Measurements from ENCODE around the gene TNS4.
A peak's percentile ranks its signal among the peaks of the same experiment; 100 is the strongest.

The TNS4 gene

GRCh38 chr17:40535438-40535837 is 34.0 kb upstream of the TNS4 start:
- no peak for DNase-seq (ENCODE audit: low read depth in 2 of 2)

GRCh38 chr17:40534371-40535189 is 33.2 kb upstream of the TNS4 start:
- no peak for DNase-seq (ENCODE audit: low read depth in 2 of 2)

GRCh38 chr17:40533896-40534295 is 32.5 kb upstream of the TNS4 start:
- DNase-seq (ENCODE audit: low read depth in 2 of 2): no peak

- no peak for DNase-seq (ENCODE audit: low read depth in 2 of 2)
These were observed 31.3 kb upstream of the TNS4 start for GRCh38 chr17:40532520-40533253.

GRCh38 chr17:40531051-40531991 is 29.9 kb upstream of the TNS4 start:
- DNase-seq (ENCODE audit: low read depth in 2 of 2): peak; percentile 52 to 62

- no peak for DNase-seq (ENCODE audit: low read depth in 2 of 2)
These were observed 29.1 kb upstream of the TNS4 start for GRCh38 chr17:40530531-40530994.

- DNase-seq (ENCODE audit: low read depth in 2 of 2): no peak
These were observed 28.6 kb upstream of the TNS4 start for GRCh38 chr17:40529991-40530390.

- no peak for DNase-seq (ENCODE audit: low read depth in 2 of 2)
These were observed 27.4 kb upstream of the TNS4 start for GRCh38 chr17:40528692-40529417.

GRCh38 chr17:40526668-40527067 is 25.2 kb upstream of the TNS4 start:
- no peak for DNase-seq (ENCODE audit: low read depth in 2 of 2)

GRCh38 chr17:40525294-40525693 is 23.9 kb upstream of the TNS4 start:
- DNase-seq (ENCODE audit: low read depth in 2 of 2): no peak

GRCh38 chr17:40524243-40524965 is 23.0 kb upstream of the TNS4 start:
- DNase-seq (ENCODE audit: low read depth in 2 of 2): no peak

- DNase-seq (ENCODE audit: low read depth in 2 of 2): no peak
These were observed 21.5 kb upstream of the TNS4 start for GRCh38 chr17:40522961-40523310.

GRCh38 chr17:40522250-40522960 is 21.0 kb upstream of the TNS4 start:
- DNase-seq (ENCODE audit: low read depth in 2 of 2): no peak

GRCh38 chr17:40520991-40521453 is 19.6 kb upstream of the TNS4 start:
- no peak for DNase-seq (ENCODE audit: low read depth in 2 of 2)

GRCh38 chr17:40519089-40519775 is 17.8 kb upstream of the TNS4 start:
- no peak for DNase-seq (ENCODE audit: low read depth in 2 of 2)

GRCh38 chr17:40518401-40519088 is 17.1 kb upstream of the TNS4 start:
- DNase-seq (ENCODE audit: low read depth in 2 of 2): no peak

- DNase-seq (ENCODE audit: low read depth in 2 of 2): no peak
These were observed 16.6 kb upstream of the TNS4 start for GRCh38 chr17:40517981-40518380.

GRCh38 chr17:40517286-40517662 is 15.9 kb upstream of the TNS4 start:
- no peak for DNase-seq (ENCODE audit: low read depth in 2 of 2)
